GM19351 (cell line): Measurements from ENCODE around the gene TRMT112.

Experiments used
- ATAC-seq: cut with Tn5 transposase; IDR thresholded peaks from one replicate; pipeline ENCODE4 v1.9.1; 2021; ENCODE audit warnings: mild to moderate bottlenecking, moderate library complexity; ENCODE audit not compliant: unreplicated experiment

Gene TRMT112

DNA sequence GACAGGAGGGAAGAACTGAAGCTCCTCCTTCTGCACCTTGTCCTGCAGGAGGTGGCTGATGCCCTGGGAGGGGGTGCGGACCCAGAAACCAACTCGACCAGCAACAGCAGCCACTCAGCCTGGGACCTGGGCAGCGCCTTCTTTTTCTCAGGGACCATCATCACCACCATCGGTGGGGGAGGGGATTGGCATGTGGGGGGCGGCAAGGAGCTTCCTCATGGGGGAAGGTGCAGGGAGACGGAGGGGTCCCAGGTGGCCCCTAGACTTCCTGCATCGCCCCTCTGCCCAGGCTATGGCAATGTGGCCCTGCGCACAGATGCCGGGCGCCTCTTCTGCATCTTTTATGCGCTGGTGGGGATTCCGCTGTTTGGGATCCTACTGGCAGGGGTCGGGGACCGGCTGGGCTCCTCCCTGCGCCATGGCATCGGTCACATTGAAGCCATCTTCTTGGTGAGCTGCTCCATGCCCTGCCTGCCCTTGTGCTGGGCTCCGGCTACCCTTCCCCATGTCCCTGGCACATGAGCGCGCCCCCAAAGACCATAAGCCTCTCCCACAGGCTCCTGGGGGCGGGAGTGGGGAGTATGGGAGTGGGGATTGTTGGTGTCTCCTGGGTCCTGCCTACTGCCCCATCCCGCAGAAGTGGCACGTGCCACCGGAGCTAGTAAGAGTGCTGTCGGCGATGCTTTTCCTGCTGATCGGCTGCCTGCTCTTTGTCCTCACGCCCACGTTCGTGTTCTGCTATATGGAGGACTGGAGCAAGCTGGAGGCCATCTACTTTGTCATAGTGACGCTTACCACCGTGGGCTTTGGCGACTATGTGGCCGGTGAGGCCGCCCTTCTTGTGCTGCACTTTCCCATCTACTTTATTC lies 20.3 kb downstream of the TRMT112 start:
- no peak for ATAC-seq

DNA sequence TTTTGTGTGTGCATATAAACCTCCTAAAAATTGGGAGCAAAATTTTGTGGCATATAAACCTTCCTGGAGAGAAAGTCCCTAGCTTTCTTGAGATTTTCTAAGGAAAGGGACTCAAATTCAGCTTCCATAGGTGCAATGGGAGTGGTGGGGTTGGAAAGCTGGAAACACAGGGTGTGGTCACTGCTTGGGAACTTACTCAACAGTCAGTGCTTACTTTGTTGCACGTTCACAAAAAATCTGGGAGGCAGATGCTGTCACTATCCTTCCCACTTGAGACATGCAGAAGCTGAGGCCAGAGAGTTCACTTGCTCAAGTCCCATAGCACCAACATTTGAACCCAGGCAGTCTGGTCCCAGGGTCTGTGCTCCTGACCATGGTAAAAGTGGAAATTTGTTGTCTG lies 21.1 kb downstream of the TRMT112 start:
- no peak for ATAC-seq

DNA sequence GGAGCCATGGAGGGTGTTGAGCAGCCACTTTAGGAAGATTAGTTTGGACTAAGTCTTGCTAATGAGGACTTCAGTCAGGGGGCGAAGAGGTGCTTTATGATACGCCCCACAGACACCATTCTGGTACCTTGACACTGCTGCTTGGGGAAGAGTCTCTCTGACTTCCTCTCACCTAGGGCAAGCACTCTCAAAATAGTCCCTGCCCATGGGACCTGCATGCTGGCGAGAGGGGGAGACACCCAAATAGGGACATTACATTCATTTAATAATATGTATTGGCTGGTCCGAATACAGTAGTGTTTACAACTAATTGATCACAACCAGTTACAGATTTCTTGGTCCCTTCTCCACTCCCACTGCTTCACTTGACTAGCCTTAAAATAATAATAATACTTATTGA lies 21.6 kb downstream of the TRMT112 start:
- no peak for ATAC-seq

DNA sequence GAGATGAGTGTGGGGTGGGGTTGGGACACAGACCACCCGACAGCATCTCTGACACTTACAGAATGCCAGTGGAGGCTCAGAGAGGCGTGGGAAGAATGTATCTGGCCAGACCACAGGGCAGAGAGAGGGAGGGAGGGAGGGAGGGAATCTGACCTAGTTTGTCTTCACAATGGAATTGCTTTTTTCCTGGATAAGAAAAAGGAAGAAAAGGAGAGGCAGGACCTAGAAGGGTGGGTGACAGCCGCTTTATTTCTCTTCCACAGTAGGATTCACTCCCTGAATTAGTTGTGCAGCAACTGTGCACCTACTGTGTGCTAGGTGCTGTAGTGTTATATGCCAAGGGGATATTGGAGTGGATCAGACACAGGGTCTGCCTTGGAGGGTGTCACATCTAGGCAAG lies 22.6 kb downstream of the TRMT112 start:
- no peak for ATAC-seq

DNA sequence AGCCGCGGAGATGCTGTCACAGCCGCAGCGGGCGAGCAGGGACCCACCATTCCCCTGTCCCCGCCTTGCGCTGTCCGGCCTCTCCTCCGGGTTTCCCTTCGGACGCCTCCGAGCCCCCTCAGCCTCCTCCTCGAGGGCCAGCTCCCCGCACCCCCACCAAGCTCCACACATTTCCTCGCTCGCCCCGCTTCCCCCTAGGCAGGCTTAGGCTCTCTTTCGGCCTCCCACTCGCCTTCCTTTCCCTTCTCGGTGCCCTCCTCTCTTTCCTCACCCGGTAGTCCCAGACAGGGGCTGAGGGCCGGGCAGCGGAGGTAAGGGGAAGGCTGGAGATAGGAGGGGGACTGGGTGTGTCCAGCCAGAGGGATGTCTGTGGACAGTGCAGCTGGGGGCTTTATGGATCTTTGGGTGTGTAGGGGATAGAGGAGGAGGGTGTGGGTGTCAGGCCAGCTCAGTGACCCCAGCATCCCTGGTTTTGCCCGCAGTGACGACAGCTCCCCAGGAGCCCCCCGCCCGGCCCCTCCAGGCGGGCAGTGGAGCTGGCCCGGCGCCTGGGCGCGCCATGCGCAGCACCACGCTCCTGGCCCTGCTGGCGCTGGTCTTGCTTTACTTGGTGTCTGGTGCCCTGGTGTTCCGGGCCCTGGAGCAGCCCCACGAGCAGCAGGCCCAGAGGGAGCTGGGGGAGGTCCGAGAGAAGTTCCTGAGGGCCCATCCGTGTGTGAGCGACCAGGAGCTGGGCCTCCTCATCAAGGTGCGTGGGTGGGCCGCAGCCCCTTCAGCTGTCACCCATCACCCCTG lies 24.7 kb downstream of the TRMT112 start:
- ATAC-seq: no peak

DNA sequence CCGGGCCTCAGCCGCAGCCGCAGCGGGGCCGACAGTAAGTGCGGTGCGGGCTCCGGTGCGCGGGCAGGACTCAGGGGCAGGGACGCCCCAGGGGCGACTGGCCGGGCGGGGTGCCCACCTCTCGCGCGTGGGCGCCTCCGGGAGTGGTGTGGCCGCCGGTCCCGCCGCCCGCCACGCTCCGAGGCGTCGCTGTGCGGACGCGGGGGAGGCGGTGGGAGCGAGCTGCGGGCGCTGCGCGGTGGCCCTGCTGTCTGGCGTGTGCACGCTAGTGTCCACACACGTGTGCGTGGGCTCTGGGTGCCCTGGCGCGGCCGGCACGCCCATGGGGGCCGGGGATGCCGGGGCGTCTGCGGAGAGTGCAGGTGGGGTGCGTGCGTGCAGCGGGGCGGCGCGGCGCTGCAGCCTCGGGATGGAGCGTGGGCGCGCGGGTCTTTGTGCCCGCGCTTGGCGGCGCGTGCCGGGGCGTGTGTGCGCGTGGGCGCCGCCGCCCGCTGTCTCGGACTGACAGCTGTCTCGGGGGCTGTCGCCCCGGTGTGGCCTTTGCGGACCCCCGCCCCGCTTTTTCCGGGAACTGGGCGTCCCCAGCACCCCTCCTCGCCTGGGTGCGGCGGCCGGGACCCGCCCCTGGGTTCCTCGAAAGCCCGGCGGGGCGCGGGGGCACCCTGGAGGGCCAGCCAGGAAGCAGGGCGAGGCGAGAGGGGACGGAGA lies 25.5 kb downstream of the TRMT112 start:
- ATAC-seq: no peak

DNA sequence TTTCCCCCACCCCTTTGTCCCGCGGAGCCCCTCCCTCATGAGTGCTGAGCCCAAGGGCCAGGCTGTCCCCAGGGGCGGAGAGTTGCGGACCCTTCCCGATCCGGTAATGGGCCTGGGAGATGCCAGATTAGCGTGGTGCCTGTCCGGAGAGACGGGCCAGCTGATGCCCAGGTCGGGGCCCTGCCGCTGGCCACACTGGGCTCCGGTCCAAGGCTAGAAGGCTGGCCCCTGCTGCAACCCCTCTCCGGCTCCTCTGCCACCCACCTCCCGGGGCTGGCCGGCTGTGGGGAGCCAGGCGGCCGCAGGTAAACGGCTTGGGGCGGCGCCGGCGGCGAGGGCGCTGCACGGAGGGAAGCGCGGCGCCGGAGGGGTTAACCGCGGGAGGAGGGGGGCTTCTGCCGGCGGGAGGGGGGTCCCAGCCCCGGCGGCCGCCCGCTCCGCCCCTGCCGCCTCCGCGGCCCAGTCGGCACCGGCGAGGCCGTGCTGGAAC lies 26.1 kb downstream of the TRMT112 start, which contains the start of gene KCNK4:
TSS of gene KCNK4 (plus strand) at position 41 of the 490 bp plus-strand sequence. CDS start 1,717 bp downstream, outside the sequence.
- no peak for ATAC-seq

DNA sequence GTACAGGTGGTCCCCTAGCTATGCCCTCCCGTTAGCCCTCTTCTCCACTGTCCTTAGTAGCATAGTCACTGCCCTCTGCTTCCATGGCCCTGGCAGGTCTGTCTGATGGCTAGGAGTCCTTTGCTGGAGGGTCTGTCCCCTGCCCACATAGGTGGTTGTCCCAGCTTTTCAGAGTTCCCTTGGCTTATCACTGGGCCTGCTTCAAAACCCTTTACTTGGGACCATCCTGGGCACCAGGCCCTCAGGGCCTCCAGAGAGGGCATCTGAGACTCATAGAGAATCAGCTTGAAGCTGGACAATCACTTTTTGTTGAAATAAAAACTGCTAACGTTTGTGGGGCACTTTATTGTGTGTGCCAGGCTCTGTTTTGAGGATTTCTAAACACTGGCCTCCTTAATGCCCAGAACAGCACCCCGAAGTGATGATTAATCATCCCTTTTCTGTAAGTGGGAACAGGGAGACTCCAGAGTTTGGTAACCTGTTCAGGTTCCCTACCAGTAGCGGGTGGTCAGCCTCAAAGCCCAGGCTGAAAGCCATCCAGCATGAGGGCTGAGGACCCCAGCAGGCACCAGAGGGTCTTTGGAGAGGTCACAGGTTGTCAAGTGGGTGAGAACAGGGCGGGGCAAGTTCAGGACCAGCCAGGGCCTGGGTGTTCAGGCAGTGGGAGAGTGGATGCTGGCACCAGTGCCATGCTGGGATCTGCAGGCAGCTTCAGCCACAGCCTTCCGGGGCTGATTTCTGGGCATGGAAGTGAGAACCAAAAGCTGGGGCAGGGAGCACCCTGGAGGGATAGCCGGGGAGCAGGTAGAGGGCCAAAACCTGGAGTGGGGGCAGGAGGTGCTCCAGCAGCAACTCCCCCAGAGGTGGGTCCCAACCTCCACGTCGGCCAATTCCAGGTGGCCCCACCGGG lies 26.8 kb downstream of the TRMT112 start:
- ATAC-seq: no peak

DNA sequence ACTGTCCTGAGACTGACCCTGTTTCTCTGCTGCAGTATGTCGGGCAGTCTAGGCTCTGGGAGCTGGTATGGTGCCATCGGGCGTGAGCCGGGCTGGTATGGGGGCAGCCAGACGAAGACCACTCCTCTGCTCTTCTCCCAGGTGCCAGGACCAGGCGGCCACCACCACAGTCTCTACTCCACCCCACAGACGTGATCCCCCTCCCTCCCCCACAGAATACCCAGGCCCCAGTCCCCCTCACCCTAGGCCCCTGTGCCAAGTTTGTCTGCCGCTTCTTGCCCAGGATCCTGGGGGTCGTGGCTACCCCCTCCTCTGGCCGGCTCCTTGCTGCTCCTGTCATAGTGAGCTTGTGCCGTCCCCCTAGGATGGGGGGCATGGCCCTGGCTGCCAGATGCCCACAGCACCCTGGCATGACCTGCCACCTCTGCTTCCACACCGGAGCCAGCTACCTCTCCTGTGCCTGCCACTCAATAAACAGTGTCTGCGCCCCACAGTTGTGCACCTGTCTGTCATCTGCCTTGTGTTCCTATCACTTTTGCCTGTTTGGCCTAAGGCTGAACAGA lies 28.3 kb downstream of the TRMT112 start:
- ATAC-seq: no peak

DNA sequence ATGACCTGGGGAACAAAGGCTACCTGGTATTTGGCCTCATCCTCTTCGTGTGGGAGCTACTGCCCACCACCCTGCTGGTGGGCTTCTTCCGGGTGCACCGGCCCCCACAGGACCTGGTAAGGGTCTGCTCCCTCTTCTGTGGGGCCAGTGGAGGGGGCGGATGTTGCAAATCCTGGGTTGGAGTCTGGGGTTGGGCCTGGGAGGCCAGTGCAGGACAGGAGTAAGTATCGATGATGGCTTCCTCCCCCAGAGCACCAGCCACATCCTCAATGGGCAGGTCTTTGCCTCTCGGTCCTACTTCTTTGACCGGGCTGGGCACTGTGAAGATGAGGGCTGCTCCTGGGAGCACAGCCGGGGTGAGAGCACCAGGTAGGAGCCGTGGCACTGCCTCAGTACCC lies 29.0 kb downstream of the TRMT112 start:
- ATAC-seq: no peak

DNA sequence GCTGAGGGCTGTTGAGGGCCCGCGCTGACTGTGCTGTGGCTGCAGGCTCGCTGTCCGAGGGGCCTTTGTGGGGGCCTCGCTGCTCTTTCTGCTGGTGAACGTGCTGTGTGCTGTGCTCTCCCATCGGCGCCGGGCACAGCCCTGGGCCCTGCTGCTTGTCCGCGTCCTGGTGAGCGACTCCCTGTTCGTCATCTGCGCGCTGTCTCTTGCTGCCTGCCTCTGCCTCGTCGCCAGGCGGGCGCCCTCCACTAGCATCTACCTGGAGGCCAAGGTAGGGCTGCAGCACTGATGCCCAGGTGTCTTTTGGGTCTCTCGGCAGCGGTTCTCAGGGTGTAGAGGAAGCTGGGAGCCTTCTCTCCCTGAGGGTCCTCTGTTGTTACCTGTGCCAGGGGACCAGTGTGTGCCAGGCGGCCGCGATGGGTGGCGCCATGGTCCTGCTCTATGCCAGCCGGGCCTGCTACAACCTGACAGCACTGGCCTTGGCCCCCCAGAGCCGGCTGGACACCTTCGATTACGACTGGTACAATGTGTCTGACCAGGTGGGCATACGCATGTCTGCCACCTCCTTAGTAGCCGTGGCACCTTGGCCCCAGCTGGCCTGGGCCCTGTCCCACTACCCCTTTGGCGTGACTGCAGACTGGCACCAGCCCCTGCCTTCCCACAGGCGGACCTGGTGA lies 29.5 kb downstream of the TRMT112 start:
- no peak for ATAC-seq

DNA sequence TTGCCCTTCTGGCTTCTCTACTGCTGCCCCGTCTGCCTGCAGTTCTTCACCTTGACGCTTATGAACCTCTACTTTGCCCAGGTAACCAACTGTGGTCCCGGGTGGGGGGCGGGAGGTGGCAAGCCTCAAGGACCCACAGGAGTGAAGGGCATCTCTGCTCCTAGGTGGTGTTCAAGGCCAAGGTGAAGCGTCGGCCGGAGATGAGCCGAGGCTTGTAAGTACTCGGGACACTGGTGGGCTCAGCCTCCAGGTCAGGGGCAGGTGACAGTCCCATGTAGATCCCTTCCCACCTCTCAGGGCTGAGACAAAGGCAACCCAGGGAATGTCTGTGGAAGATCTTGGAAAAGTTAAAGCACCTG lies 30.6 kb downstream of the TRMT112 start:
- no peak for ATAC-seq

DNA sequence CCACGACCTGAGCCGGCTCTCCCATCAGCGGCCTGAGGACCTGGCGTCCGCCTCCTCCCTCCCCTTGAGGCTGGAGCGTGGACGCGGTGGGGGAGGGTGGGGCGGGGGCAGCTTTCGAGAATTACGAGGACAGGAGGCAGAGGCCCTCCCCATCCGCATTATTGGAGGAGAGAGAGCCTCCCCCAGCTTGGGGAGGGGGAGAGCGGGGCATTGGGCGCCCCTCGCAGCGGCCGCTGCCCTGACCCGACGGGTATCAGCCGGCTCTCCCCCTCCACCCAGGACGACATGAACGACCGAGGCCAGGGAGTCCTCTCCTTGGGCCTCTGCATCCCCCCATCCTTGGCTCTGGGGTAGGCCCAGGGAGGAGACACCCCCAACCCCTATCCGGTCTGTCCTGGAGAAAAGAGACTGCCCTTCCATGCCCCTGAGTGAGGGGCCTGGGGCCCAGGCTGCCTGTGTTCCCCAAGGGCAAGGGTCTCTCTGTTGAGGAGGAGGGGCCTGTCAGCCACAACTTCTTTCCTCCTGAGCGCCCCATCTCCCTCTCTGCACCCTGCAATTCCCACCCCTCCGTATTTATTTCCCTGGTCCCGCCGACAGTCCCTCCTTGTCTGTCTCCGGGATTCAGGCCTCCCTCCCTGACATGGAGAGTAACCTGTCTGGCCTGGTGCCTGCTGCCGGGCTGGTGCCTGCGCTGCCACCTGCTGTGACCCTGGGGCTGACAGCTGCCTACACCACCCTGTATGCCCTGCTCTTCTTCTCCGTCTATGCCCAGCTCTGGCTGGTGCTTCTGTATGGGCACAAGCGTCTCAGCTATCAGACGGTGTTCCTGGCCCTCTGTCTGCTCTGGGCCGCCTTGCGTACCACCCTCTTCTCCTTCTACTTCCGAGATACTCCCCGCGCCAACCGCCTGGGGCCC lies 31.2 kb downstream of the TRMT112 start:
- no peak for ATAC-seq

DNA sequence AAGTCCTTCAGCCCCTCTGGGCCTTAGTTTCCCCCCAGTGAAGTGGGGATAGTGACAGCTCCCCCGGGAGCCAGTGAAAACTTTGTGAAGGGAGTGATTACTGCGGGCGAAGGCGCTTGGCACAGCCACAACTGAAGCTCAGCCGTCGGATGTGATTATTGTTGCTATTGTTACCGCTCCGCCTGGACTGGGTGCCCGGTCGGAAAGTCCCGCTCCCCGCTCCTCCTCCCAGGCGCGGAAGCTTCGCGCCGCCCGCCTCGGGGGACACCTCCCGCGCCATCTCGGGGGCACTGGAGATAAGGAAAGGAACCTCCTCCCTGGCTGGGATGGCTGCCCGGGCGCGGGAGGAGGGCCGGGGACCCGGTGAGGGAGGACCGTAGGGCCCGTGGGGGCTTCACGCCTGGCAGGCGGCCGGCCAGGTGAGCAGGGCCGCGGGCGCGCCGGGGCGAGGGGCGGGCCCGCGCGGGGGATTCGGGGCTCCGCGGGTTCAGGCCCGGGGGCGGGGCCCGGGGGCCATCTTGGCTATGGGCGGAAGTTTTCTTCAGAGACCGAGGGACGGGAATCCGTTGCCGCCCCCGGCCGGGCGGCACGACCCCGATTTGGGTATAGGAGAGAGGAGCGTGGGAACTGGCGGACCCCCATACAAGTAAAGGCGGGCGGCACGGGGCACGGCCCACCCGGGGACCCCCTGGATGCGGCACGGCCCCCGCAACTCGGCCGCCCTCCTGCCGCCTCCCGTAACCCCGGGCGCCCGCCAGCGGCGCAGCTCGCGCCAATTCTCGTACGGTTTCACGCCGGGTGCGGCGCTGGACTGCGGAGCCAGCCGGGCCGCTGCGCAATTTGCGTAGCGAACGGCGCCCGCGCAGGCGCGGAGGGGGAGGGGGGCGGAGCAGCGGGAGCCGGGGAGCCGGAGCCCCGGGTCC lies 32.1 kb downstream of the TRMT112 start, which contains the start of gene GPR137:
TSS of gene GPR137 (plus strand) at position 887 of the 923 bp plus-strand sequence. CDS start 677 bp downstream, outside the sequence.
- peak; percentile 57 for ATAC-seq

DNA sequence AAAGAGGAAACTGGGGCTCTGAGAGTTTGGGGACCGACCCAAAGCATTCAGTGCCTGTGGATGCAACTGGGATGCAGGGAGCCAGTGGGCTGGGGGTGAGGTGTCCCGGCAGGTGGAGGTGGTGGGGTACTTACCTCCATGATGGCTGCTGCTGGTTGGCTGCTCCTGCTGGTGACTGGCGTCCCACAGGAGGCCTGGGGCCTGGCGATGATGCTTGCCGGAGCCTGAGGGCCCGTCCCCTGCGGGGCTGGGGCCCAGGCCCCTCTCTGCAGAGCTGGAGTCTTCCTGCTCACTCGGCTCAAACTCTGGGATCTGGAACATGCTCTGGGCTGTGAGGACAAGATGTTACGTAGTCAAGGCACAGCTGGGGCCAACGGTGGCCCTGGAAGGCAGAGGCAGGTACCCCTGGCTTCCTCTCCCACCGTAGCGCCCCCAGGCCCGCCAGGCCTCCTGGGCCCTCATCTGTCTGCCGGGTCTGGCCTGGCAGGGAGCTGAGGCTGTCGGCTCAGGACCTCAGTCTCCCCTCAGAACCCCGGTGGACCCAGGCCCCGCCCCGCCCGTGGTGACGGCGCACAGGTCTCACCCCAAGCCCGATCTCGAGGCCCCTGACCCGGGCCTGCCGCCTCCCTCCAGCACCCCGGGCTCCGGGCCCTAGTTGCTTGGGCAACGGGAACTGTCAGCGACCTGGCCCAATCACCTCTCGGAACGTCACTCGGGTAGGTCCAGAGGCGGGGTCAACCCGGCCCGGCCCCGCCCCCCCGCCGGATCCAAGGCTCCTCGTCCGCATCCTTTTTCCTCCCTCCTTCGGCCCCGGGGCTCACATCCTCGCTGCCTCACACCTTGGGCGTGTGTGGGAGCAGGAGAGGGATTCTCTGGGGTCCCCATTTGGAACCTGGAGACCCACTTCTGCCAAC lies 33.1 kb downstream of the TRMT112 start, which contains the start of gene BAD:
TSS of gene BAD (minus strand) at position 618 of the 914 bp plus-strand sequence. CDS start at position 321, 297 bp downstream.
- ATAC-seq: peak; percentile 78

DNA sequence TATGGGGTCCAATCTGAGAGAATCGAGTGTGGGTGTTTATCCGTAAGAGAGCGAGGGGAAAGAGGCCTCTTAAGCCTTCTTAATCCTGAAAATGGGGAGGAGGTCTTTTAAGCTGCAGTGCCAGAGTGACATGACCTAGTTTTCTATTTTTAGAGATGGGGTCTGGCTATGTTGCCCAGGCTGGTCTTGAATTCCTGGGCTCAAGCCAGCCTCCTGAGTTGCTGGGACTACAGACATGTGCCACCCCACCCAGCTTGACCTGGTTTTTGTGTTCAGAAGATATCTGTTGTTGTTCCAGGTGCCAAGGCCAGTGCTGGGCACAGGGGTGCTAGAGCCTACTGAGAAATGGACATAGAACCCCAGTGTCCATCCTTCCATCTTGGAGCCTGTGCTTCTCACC lies 34.3 kb downstream of the TRMT112 start:
- no peak for ATAC-seq
